Measurements from ENCODE around the gene WSB2. TPM values are rescaled to one million over a fixed set of nuclear protein-coding genes. Genes with fewer than 3 reads are reported as not detected.

WSB2 gene
- total RNA-seq, 1 donor from 2014 or later: 125 TPM

GRCh38 chr12:118068445-118068844, 7.5 kb upstream of the WSB2 start:
- FAIRE-seq (no peak), DNase-seq (ENCODE audit: low read depth) (no peak)
- Histone ChIP-seq H3K27me3 (ENCODE audit: control insufficient read depth, insufficient read depth, low read length) (no peaks in the 10 kb centered on the region), H3K4me3 (ENCODE audit: low read depth, low read length) (no peak overlapping the region), H3K36me3 (ENCODE audit: control insufficient read depth, insufficient read depth, low read length) (no peaks in the 10 kb centered on the region)
- TF ChIP-seq CTCF (IDR thresholded peaks at IDR 0.05; ENCODE audit: insufficient read depth, low read length, severe bottlenecking): no peak

- H3K27me3 ChIP-seq (ENCODE audit: control insufficient read depth, insufficient read depth, low read length): no peaks in the 10 kb centered on the region
- FAIRE-seq (no peak), DNase-seq (ENCODE audit: low read depth) (no peak)
- no peak overlapping the region for H3K4me3 ChIP-seq (ENCODE audit: low read depth, low read length)
- no peaks in the 10 kb centered on the region for H3K36me3 ChIP-seq (ENCODE audit: control insufficient read depth, insufficient read depth, low read length)
- no peak for TF ChIP-seq CTCF (IDR thresholded peaks at IDR 0.05; ENCODE audit: insufficient read depth, low read length, severe bottlenecking)
These were observed 4.4 kb upstream of the WSB2 start for GRCh38 chr12:118065380-118065779.

- H3K27me3 ChIP-seq (ENCODE audit: control insufficient read depth, insufficient read depth, low read length): no peaks in the 10 kb centered on the region
- H3K4me3 ChIP-seq (ENCODE audit: low read depth, low read length): no peak overlapping the region
- H3K36me3 ChIP-seq (ENCODE audit: control insufficient read depth, insufficient read depth, low read length): no peaks in the 10 kb centered on the region
- no peak for FAIRE-seq
- TF ChIP-seq CTCF (IDR thresholded peaks at IDR 0.05; ENCODE audit: insufficient read depth, low read length, severe bottlenecking): peak; percentile 12
- no peak for DNase-seq (ENCODE audit: low read depth)
These were observed 3.6 kb upstream of the WSB2 start for GRCh38 chr12:118064608-118065007.

GRCh38 chr12:118063576-118064391, 2.8 kb upstream of the WSB2 start:
- no peak for FAIRE-seq
- H3K27me3 ChIP-seq (ENCODE audit: control insufficient read depth, insufficient read depth, low read length): no peaks in the 10 kb centered on the region
- no peaks in the 10 kb centered on the region for H3K36me3 ChIP-seq (ENCODE audit: control insufficient read depth, insufficient read depth, low read length)
- peak; percentile 30 for DNase-seq (ENCODE audit: low read depth)
- no peak for TF ChIP-seq CTCF (IDR thresholded peaks at IDR 0.05; ENCODE audit: insufficient read depth, low read length, severe bottlenecking)
- no peak overlapping the region for H3K4me3 ChIP-seq (ENCODE audit: low read depth, low read length)

GRCh38 chr12:118061873-118062843, 1.2 kb upstream of the WSB2 start:
- H3K4me3 ChIP-seq (ENCODE audit: low read depth, low read length): peak overlapping the region; percentile 61
- no peak for TF ChIP-seq CTCF (IDR thresholded peaks at IDR 0.05; ENCODE audit: insufficient read depth, low read length, severe bottlenecking)
- H3K36me3 ChIP-seq (ENCODE audit: control insufficient read depth, insufficient read depth, low read length): no peaks in the 10 kb centered on the region
- DNase-seq (ENCODE audit: low read depth): peak; percentile 42
- no peaks in the 10 kb centered on the region for H3K27me3 ChIP-seq (ENCODE audit: control insufficient read depth, insufficient read depth, low read length)
- FAIRE-seq: no peak

Data from bronchial epithelial cell (primary cell).